ENCODE results near the gene PDE5A. TPM values are rescaled to one million over a fixed set of nuclear protein-coding genes. Genes with fewer than 3 reads are reported as not detected.
A peak's percentile ranks its signal among the peaks of the same experiment; 100 is the strongest.

Gene PDE5A
- total and polyA plus RNA-seq, 2 experiments from 2014 or later = 9.7 to 35.8 TPM

DNA sequence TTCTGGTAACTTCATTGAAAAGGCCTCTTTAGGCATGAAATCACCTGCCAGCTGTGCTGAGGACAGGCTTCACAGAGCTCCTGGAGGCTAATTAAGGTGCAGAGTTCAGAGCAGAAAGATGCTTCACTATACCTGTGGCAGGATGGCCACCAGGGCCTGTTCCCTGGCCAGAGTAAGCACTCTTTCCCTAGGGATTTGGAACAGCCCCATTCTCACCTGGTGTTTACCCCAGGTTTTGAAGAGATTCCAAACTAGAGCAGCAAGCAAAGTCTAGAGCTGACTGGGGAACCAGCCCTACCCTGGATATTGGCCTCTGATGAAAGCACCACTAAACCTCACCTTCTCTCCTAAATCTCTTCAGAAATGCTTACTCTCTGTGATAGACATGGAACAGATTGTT, 148.8 kb downstream of the PDE5A start:
- H3K27me3 ChIP-seq = no peaks in the 10 kb centered on the region
- H3K27ac ChIP-seq = peak overlapping the region; percentile 71
- H3K4me2 ChIP-seq = no peak overlapping the region
- no peak overlapping the region for H2AFZ ChIP-seq
- TF ChIP-seq EZH2phosphoT487 (IDR thresholded peaks at IDR 0.05; ENCODE audit: low read depth, severe bottlenecking, unreplicated experiment) (no peak), EZH2 (IDR thresholded peaks at IDR 0.05; ENCODE audit: borderline replicate concordance) (no peak)
- TF ChIP-seq, protein P1, sequence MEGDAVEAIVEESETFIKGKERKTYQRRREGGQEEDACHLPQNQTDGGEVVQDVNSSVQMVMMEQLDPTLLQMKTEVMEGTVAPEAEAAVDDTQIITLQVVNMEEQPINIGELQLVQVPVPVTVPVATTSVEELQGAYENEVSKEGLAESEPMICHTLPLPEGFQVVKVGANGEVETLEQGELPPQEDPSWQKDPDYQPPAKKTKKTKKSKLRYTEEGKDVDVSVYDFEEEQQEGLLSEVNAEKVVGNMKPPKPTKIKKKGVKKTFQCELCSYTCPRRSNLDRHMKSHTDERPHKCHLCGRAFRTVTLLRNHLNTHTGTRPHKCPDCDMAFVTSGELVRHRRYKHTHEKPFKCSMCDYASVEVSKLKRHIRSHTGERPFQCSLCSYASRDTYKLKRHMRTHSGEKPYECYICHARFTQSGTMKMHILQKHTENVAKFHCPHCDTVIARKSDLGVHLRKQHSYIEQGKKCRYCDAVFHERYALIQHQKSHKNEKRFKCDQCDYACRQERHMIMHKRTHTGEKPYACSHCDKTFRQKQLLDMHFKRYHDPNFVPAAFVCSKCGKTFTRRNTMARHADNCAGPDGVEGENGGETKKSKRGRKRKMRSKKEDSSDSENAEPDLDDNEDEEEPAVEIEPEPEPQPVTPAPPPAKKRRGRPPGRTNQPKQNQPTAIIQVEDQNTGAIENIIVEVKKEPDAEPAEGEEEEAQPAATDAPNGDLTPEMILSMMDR (IDR thresholded peaks at IDR 0.05; ENCODE audit: poor library complexity) = no peak
- no peak for DNase-seq (ENCODE audit: low spot score)
- no peaks in the 10 kb centered on the region for H3K9me3 ChIP-seq (ENCODE audit: low read depth)
- no peaks in the 10 kb centered on the region for H3K4me1 ChIP-seq (ENCODE audit: insufficient read depth)
- no peaks in the 10 kb centered on the region for H4K20me1 ChIP-seq (ENCODE audit: insufficient read depth, poor library complexity, severe bottlenecking)
- no peaks in the 10 kb centered on the region for H3K9me2 ChIP-seq (replicated peaks; ENCODE audit: insufficient read depth)
- no peaks in the 10 kb centered on the region for H3K36me3 ChIP-seq (replicated peaks; ENCODE audit: insufficient read depth, low read depth)
- no peak overlapping the region for H3K4me3 ChIP-seq
- no peaks in the 10 kb centered on the region for H3K79me2 ChIP-seq

DNA sequence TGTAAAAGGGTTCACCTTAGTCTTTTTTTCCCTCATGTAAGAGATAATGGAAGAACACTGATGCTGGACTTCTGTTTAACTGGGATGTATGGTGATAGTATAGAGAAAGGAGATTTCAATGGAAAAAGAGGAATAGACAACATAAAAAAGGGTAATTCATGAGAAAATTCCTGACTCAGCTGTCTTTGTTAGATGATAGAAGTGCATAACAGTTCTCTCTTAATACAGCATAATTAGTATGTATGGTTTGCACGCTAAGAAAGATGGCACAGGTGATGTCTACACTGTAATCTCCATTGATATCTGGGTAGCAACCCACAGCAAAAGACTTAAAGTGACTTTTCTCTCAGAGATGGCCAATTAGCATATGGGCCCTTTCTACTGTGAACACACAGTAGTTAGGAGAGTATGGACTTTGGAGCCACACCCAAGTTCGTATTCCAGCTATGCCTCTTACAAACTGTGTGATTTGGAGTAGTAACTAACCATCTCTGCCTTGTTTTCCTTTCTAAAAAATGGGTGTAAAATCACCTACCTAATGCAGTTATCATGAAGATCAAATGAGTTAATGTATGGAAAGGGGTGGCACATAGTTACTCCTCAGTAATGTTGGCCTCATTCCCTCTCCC, 149.3 kb downstream of the PDE5A start:
- H3K36me3 ChIP-seq (replicated peaks; ENCODE audit: insufficient read depth, low read depth) = no peaks in the 10 kb centered on the region
- H4K20me1 ChIP-seq (ENCODE audit: insufficient read depth, poor library complexity, severe bottlenecking) = no peaks in the 10 kb centered on the region
- no peak overlapping the region for H2AFZ ChIP-seq
- H3K4me3 ChIP-seq = no peak overlapping the region
- no peaks in the 10 kb centered on the region for H3K9me3 ChIP-seq (ENCODE audit: low read depth)
- H3K27me3 ChIP-seq = no peaks in the 10 kb centered on the region
- WGBS (ENCODE audit: low lambda C conversion rate, missing lambda C conversion rate) = 92% methylated on average over 2 of the region's 2 CpGs
- no peaks in the 10 kb centered on the region for H3K4me1 ChIP-seq (ENCODE audit: insufficient read depth)
- no peaks in the 10 kb centered on the region for H3K79me2 ChIP-seq
- H3K4me2 ChIP-seq = no peak overlapping the region
- H3K9me2 ChIP-seq (replicated peaks; ENCODE audit: insufficient read depth) = no peaks in the 10 kb centered on the region
- DNase-seq (ENCODE audit: low spot score) = no peak
- H3K27ac ChIP-seq = peak overlapping the region; percentile 71
- TF ChIP-seq, protein P1 (IDR thresholded peaks at IDR 0.05; ENCODE audit: poor library complexity) = no peak
- no peak for TF ChIP-seq EZH2 (IDR thresholded peaks at IDR 0.05; ENCODE audit: borderline replicate concordance)
- TF ChIP-seq EZH2phosphoT487 (IDR thresholded peaks at IDR 0.05; ENCODE audit: low read depth, severe bottlenecking, unreplicated experiment) = no peak

DNA sequence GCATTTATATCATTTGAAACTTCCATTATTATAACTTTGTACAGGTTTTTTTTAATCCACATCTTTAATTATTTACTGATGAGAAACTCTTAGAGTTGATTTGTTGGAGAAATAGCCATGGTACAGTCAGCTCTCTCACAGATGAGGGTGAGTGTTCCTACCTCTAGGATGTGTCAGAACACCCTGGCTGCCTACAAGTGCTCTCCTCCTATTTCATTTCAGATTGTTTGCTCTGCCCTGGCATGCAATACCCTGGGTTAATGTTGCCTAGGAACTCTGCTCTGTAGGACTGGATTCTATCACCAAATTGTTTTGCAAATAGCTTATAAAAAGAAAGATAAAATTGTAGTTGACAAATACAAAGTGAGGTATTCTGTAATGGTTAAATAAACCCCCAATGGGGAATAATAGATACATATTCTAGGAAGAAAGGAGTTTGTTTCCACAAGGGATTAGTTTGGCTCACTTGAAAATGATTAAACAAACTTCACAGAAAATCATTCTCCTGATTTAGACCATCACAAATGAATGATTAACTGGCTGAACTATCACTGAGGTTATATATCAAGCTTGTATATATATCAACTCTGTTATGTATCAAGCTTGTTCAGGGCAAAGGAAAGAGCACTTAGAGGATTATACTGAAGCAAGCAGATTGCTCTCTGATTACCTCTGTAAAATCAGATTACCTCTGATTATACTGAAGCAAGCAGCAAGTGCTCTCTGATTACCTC, 150.0 kb downstream of the PDE5A start:
- Histone ChIP-seq H4K20me1 (ENCODE audit: insufficient read depth, poor library complexity, severe bottlenecking) (no peaks in the 10 kb centered on the region), H3K27me3 (no peaks in the 10 kb centered on the region), H3K4me3 (no peak overlapping the region), H3K4me1 (ENCODE audit: insufficient read depth) (no peaks in the 10 kb centered on the region), H3K9me2 (replicated peaks; ENCODE audit: insufficient read depth) (no peaks in the 10 kb centered on the region), H3K79me2 (no peaks in the 10 kb centered on the region), H3K9me3 (ENCODE audit: low read depth) (no peaks in the 10 kb centered on the region), H3K4me2 (no peak overlapping the region), H3K27ac (peak overlapping the region; percentile 71), H3K36me3 (replicated peaks; ENCODE audit: insufficient read depth, low read depth) (no peaks in the 10 kb centered on the region), H2AFZ (no peak overlapping the region)
- DNase-seq (ENCODE audit: low spot score) = no peak
- TF ChIP-seq EZH2phosphoT487 (IDR thresholded peaks at IDR 0.05; ENCODE audit: low read depth, severe bottlenecking, unreplicated experiment) (no peak), EZH2 (IDR thresholded peaks at IDR 0.05; ENCODE audit: borderline replicate concordance) (no peak)
- TF ChIP-seq, protein P1 (IDR thresholded peaks at IDR 0.05; ENCODE audit: poor library complexity) = no peak
